GM19193 (cell line): ENCODE data around the gene TNFAIP3.
A peak's percentile ranks its signal among the peaks of the same experiment; 100 is the strongest.

Experiments
- POLR2A ChIP-seq: IDR thresholded peaks from 4 replicates; pipeline ENCODE4 v1.6.1; 2011; ENCODE audit not compliant: insufficient read depth, insufficient read length; ENCODE audit errors: extremely low read depth

Gene TNFAIP3

DNA sequence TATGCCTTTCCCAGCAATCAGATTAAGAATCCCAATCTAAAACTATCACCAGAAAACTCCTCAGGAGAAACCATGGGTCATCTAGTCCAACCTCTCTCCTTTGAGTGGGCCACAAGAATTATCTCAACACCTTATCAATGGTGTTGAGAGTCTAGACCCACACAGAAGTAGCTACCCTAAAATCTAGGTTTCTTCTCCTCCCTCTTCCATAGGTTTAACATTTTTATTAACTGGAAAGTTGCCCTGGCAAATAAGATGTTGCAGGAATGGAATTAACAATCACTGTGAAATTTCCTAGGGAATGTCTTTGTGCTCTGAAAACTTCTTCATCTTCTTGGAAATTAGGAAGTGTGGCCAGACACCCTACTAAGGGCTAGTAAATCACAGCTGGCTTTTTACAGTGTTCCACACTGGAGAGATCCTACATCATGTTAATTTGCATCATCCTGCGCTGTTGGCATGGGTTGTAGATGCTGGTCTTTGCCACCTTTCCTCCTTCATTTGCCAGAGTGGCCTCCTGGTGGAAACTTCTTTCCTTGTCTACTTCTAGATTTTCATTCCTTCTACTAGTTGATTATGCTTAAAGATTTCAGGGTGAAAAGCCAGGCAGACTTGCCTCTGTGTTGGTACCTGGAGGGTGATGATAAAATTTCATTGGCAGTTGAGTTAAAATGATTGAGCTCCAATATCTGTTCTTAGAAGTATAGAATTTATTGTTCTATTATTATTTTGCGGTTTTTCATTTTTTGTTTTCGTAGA lies 2.7 kb downstream of the TNFAIP3 start:
- no peak for TF ChIP-seq POLR2A

DNA sequence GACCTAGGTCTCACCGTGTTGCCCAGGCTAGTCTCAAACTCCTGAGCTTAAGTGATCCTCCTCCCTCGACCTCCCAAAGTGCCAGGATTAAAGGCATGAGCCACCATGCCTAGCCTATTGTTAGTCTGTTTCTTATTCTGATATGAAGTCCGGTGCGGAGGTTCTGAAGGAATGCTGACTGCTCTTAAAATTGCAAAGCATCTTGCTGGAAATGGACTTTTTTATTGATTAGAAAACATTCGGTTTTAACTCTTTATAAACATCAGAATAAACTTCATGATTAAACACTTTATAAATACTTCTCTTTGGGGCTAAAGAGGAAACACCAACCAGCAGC lies 3.2 kb downstream of the TNFAIP3 start:
- no peak for TF ChIP-seq POLR2A

DNA sequence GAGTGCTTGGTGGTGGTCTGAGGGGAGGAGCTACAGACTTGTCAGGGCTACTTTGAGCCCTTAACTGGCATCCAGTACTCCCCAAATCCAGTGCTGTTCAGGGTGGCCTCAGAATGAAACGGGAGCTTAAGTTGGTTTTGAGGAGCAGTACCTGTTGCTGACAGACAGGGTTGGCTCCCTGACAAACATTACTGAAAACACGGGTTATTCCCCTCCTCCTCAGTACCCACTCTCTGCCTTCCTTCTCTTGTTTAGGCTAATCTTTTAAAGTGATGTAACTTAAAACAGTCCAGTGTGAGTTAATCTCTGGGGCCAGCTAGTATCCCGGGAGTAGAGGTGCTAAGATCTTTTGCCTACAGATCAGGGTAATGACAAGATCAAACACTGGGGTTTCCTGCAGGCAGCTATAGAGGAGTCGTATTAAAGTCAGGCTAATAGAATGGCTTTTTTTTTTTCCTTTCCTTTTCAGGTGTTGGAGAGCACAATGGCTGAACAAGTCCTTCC lies 3.7 kb downstream of the TNFAIP3 start:
- peak; percentile 53 for TF ChIP-seq POLR2A

DNA sequence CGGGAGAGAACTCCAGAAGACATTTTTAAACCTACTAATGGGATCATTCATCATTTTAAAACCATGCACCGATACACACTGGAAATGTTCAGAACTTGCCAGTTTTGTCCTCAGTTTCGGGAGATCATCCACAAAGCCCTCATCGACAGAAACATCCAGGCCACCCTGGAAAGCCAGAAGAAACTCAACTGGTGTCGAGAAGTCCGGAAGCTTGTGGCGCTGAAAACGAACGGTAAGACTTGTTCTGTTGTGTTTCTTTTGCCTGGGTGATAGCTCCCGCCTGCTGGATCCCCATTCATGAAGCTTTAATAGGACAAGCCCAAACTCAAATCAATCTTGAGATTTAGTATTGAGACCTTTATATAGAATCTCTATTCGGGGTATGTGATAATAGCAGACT lies 4.2 kb downstream of the TNFAIP3 start:
- TF ChIP-seq POLR2A, result no peak

DNA sequence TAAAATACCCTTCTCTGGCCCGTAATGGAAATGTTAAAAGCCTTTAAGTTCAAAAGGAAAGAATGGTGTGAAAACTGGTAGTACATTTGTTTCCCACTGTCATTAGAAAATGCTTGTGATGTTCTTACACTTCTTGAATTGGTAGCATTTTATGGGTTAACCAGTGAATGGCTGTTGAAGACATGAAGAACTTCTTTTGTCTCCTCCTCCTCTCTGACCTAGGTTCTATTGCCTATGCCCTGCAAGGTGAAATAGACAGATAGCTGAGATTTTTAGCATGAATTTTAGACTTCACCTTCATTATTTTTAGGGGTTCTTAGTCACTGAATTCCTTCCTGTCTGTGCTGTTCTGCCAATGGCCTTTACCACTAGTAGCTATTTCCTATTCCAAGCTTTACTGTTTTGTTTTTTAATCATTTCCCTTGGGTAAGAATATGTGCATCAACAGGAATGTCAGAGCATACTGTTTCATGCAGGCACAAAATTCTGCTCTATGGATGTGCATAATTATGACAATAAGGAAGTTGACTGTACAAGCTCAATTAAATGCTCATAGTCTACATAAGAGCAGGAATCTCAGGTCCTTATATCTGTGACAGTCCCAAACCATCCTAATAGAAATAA lies 4.9 kb downstream of the TNFAIP3 start:
- peak; percentile 29 for TF ChIP-seq POLR2A

DNA sequence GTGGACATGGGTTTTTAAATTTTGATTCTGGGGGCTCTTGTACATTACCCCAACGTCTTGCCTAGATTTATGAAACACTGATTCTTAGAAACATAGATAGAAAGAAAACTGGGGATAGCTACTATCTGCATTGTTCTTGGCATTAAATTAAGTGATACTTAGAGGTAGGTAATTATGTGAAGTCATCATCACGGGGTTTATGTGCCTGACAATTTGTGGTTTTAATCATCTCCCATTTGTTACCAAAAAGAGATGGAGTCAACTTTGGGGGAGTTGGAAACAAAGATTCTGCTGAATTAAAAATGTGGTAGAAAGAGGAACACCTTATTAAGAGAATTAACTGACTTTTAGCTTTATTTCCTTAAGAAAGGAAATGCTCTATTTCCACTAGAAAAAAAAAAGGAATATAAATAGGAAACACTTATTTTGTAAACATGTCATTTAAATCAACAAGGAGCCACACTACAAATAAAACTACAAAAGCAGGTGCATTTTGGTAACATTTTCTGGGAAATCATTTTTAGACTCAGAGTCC lies 5.6 kb downstream of the TNFAIP3 start:
- TF ChIP-seq POLR2A, result peak; percentile 7

DNA sequence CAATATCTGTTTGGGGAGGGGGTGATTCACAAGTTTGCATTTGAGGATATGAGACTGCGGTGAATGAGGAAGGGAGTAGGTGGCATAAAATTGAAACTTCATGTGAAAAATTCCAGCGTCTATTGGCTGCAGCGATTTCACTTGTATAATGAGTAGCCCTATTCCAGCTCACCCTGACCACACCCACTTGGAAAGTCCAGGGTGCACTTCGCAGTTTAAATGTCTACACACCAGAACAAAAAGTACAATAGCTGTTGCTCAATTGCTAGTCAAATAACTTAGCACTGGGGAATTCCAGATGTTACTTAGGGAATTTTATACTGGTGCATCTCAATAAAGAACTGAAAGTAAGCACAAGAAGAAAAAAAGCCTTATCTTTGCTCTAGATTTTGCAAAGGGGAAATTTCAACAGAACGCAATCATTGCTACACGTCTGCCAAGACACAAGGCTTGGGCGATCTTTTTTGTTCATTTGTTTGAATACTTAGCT lies 6.3 kb downstream of the TNFAIP3 start:
- no peak for TF ChIP-seq POLR2A

DNA sequence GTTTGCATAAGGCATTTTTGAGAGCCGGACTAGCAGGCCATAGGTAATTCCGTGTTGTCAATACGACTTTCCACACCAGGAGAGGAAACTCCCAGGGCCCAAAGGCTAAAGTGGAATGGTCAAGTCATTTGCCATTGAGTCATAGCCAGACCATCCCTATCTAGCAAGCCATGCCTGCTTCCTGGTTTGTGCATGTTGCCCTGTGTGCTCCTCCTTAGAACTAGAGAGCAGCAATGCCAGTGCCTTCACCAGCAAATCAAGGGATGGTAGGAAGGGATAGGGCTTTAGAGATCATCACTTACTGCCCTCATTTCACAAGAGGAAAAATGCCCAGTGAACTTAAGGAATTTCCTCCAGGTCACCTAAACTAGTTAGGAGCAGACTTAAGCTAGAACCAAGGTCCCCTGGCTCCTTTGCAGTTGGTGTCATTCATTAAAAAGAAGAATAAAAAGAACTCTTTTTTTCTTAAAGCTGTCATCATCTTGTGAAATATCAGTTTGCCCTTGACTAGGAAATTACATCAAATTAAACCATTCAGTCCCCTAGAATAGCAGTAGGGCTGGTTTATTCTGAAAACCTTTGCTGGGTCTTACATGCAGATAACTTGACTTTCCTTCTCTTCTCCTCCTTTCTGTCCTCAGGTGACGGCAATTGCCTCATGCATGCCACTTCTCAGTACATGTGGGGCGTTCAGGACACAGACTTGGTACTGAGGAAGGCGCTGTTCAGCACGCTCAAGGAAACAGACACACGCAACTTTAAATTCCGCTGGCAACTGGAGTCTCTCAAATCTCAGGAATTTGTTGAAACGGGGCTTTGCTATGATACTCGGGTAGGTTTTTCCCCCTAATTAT lies 7.4 kb downstream of the TNFAIP3 start:
- TF ChIP-seq POLR2A, result no peak

DNA sequence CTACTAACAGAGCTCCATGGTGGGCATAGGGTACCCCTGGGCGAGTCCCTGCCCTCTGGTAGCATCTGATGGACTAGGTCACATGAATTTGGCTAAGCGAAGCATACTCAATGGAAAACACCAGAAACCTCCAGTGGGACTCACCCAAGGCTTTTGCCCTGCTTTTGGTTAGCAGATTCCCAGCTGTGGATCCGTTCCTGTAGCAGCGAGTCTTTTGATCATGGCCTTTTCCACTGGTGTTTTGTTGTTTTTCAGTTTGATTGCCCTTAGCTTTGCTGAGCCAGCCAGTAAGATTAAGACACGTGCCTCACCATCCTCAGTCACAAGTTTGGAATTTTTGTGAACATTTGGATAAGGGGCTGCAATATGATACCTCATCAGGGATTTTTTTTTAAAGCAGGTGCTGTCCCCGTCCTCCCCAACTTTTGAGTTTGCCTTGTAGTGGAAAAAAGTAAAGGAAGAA lies 8.0 kb downstream of the TNFAIP3 start:
- peak; percentile 29 for TF ChIP-seq POLR2A

DNA sequence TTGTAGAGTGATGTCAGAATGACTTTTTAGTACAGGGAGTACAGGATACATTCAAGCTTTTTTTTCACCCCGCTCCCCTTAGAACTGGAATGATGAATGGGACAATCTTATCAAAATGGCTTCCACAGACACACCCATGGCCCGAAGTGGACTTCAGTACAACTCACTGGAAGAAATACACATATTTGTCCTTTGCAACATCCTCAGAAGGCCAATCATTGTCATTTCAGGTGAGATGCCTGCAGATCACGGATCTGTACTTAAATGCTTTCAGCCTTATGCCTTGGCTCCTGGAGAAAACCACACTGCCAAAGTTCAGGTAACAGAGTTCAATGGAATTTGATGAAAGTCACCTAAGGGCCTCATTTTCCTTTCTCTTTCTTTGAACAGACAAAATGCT lies 8.5 kb downstream of the TNFAIP3 start:
- no peak for TF ChIP-seq POLR2A

DNA sequence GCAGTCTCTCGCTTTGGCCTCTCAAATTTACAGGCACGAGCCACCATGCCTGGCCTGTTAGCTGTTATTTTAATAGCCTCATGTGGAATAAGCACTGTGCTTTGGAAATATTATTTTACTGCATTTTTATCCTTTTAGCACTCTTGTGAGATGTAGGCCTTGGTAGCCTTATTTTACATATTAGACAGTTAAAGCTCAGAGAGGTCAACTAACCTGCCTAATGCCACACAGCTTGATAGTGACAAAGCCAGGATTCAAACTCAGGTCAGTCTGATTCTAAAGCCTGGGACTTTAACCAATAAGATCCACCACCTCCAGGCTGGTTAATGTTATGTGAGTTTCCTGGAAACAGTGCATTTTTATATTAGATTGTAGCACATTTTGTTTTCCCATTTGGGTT lies 9.5 kb downstream of the TNFAIP3 start:
- TF ChIP-seq POLR2A, result no peak

DNA sequence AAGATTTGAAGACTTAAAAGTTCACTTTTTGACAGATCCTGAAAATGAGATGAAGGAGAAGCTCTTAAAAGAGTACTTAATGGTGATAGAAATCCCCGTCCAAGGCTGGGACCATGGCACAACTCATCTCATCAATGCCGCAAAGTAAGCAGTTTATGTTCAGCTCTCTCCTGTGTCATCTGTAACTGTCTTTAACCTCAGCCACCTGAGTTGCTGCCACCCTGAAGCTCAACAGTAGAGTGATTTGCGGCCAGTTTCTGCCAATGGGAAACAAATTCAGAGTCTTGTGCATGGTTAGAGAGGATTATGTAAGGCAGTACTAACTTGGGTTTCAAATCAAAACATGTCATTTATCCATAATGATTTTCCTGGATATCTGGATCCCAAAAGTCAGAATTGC lies 10.1 kb downstream of the TNFAIP3 start:
- no peak for TF ChIP-seq POLR2A

DNA sequence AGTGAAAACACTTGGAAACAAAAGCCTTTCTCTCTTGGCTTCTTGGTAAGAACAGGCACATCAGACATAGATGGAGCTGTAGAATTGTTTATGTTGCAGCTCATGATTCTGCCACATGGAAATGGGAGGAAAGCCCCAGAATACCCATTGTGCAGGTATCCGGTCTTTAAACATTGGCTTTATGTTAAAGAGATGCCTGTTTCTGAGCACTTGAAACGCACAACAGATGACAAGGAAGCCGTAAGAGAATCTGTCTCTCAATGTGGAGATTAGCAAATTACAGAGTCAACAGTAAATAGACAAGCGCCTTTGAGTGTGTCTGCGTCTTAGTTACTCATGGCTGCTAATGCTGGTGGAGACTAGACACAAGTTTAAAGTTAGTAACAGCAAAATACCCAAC lies 10.5 kb downstream of the TNFAIP3 start:
- no peak for TF ChIP-seq POLR2A

DNA sequence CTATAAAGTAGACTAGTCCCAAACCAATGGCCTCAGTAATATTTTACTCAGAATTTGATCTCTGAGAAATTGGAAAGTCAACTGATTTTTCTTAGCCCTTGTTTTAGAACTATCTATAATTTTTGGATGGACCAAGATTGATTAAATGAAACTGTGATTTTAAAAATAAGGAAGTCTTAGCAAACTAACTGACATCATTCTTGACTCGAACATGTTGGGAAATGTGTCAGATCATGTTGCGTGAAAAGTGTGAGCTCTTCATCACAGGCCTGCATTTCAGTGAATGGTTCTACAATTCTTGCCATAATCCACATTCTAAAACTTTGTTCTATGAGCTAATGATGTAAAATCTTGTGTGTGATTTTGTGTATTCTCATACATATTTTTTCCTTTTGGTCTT lies 11.0 kb downstream of the TNFAIP3 start:
- no peak for TF ChIP-seq POLR2A
